Lower lobe of right lung (tissue), 2 donors: ENCODE data around the gene PDE4B. TPM values are rescaled to one million over a fixed set of nuclear protein-coding genes. Genes with fewer than 3 reads are reported as not detected.

Source experiments
- ATAC-seq, 2 donors: fragments of 200-7000 bp; cut with Tn5 transposase; one replicate each; pipeline ENCODE4 v1.9.1; 2020 to 2022; ENCODE audit warnings: mild to moderate bottlenecking in 2 of 2, moderate library complexity in 2 of 2
- DNase-seq: peaks from one replicate; pipeline ENCODE4 v3.0.0-alpha.2; 2020
- H3K27ac ChIP-seq: fragments of 200-600 bp; one replicate; pipeline ENCODE4 v1.8.0; 2022
- H3K27me3 ChIP-seq: fragments of 200-600 bp; one replicate; pipeline ENCODE4 v1.8.0; 2022; ENCODE audit warnings: low read depth
- H3K36me3 ChIP-seq: fragments of 200-600 bp; one replicate; pipeline ENCODE4 v1.8.0; 2022; ENCODE audit warnings: mild to moderate bottlenecking
- H3K4me1 ChIP-seq: fragments of 200-600 bp; one replicate; pipeline ENCODE4 v1.8.0; 2022
- H3K4me3 ChIP-seq: fragments of 200-600 bp; one replicate; pipeline ENCODE4 v1.8.0; 2022; ENCODE audit warnings: mild to moderate bottlenecking
- H3K9me3 ChIP-seq: fragments of 200-600 bp; one replicate; pipeline ENCODE4 v1.8.0; 2022
- CTCF ChIP-seq: fragments of 200-600 bp; IDR thresholded peaks from one replicate; pipeline ENCODE4 v1.8.0; 2022; ENCODE audit warnings: antibody characterized with exemption, mild to moderate bottlenecking
- intact Hi-C: fragments of 100-400 bp; cut with DNase I; formaldehyde crosslinking; loops from one replicate; pipeline ENCODE4 v1.11.0; 2022
- total RNA-seq: library from RNA; stranded (reverse); fragmentation: NEBNext Ultra II Directional; extraction: Animal tissue kit (Norgen Biotek cat#: 25700); gene quantifications from one replicate; pipeline ENCODE4 v1.2.1, GENCODE V29; 2021
- donor health status: DM: no; HTN: yes; CAD: no; lungs with severe emphysema.

PDE4B gene
- total RNA-seq, 1 donor from 2014 or later, result 26.9 TPM

GRCh38 chr1:66168948-66169671 lies 376.4 kb downstream of the PDE4B start:
- DNase-seq (no peak), ATAC-seq (no peak)
- Histone ChIP-seq H3K27ac (no peak overlapping the region), H3K9me3 (no peaks in the 10 kb centered on the region), H3K27me3 (no peaks in the 10 kb centered on the region), H3K4me3 (no peak overlapping the region), H3K36me3 (no peaks in the 10 kb centered on the region), H3K4me1 (no peaks in the 10 kb centered on the region)
- intact Hi-C loops, result no loop called here
- TF ChIP-seq CTCF, result no peak

- H3K27ac ChIP-seq, result no peak overlapping the region
- H3K4me1 ChIP-seq, result no peaks in the 10 kb centered on the region
- no peak overlapping the region for H3K4me3 ChIP-seq
- H3K9me3 ChIP-seq, result no peaks in the 10 kb centered on the region
- intact Hi-C loops, result no loop called here
- DNase-seq, result no peak
- no peaks in the 10 kb centered on the region for H3K27me3 ChIP-seq
- TF ChIP-seq CTCF, result no peak
- H3K36me3 ChIP-seq, result no peaks in the 10 kb centered on the region
- ATAC-seq, result no peak
These were observed 379.6 kb downstream of the PDE4B start for GRCh38 chr1:66172272-66172671.

GRCh38 chr1:66175098-66175497 lies 382.4 kb downstream of the PDE4B start:
- Histone ChIP-seq H3K36me3 (no peaks in the 10 kb centered on the region), H3K4me3 (no peak overlapping the region), H3K4me1 (no peaks in the 10 kb centered on the region), H3K27ac (no peak overlapping the region), H3K9me3 (no peaks in the 10 kb centered on the region), H3K27me3 (no peaks in the 10 kb centered on the region)
- no peak for TF ChIP-seq CTCF
- DNase-seq, result no peak
- ATAC-seq, result no peak
- intact Hi-C loops, result no loop called here

GRCh38 chr1:66175581-66175980 lies 382.9 kb downstream of the PDE4B start:
- DNase-seq (no peak), ATAC-seq (no peak)
- H3K9me3 ChIP-seq, result no peaks in the 10 kb centered on the region
- H3K4me1 ChIP-seq, result no peaks in the 10 kb centered on the region
- TF ChIP-seq CTCF, result no peak
- H3K27me3 ChIP-seq, result no peaks in the 10 kb centered on the region
- H3K36me3 ChIP-seq, result no peaks in the 10 kb centered on the region
- H3K4me3 ChIP-seq, result no peak overlapping the region
- intact Hi-C loops, result no loop called here
- no peak overlapping the region for H3K27ac ChIP-seq

- H3K9me3 ChIP-seq, result no peaks in the 10 kb centered on the region
- H3K4me1 ChIP-seq, result no peaks in the 10 kb centered on the region
- no peaks in the 10 kb centered on the region for H3K27me3 ChIP-seq
- no peak for TF ChIP-seq CTCF
- intact Hi-C loops, result no loop called here
- no peak overlapping the region for H3K27ac ChIP-seq
- no peak overlapping the region for H3K4me3 ChIP-seq
- ATAC-seq (no peak), DNase-seq (no peak)
- no peaks in the 10 kb centered on the region for H3K36me3 ChIP-seq
These were observed 383.5 kb downstream of the PDE4B start for GRCh38 chr1:66176012-66176715.
